GM21515 (cell line): ENCODE data around the gene MAGEB17.
"Not testable (repeated sequence)": the region's sequence is repeated elsewhere in the genome, so short reads cannot be mapped to it uniquely, and the experiment has no call there.

Source experiments
- ATAC-seq: cut with Tn5 transposase; IDR thresholded peaks from one replicate; pipeline ENCODE4 v1.9.1; 2021; ENCODE audit not compliant: unreplicated experiment

The MAGEB17 gene, protein sequence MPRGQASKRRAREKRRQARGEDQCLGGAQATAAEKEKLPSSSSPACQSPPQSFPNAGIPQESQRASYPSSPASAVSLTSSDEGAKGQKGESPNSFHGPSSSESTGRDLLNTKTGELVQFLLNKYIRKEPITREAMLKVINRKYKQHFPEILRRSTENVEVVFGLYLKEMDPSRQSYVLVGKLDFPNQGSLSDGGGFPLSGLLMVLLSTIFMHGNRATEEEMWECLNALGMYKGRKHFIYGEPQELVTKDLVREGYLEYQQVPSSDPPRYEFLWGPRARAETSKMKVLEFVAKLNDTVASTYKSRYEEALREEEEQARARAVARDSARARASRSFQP

GRCh38 chrX:16167181-16167580 is at the start of gene MAGEB17:
Gene MAGEB17 (plus strand): TSS chrX:16167481. CDS start chrX:16170383, 2,902 bp downstream.
- ATAC-seq: no peak

DNA sequence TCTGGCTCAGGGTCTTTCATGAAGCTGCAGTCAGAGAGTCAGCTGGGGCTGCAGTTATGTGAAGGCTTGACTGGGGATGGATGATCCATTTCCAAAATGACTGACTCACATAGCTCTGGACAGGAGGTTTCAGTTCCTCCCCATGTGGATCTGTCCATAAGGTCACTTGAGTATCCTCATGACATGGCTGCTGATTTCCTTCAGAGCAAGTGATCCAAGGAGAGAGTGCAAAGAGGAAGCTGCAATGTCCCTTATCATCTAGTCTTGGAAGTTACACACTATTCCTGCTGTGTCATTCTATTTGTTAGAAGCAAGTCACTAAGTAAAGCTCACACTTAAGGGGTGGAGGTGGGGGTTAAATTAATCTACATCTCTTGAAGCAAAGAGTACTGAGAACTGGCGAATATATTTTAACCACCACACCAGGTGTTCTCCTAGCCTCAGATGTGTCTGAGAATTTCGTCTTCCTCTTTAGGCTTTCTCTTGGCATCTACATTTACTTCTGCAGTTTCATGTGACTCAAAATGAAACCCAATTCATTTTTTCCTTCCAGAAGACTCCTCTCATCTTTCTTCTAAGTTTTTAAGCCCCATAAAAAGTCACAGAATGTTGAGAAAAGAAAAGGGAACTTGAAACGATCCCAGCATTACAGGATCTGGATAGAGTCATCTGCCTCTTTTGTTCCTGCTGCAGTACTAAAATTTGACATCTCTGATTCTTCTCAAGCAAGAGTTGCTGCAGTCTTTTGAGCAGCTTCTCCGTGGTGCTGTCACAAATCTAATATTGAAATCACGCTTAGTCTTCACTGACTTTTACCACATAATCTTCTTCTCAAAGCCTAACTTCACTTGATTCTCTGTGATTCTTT is 47.7 kb upstream of the MAGEB17 start:
- peak; percentile 90 for ATAC-seq

DNA sequence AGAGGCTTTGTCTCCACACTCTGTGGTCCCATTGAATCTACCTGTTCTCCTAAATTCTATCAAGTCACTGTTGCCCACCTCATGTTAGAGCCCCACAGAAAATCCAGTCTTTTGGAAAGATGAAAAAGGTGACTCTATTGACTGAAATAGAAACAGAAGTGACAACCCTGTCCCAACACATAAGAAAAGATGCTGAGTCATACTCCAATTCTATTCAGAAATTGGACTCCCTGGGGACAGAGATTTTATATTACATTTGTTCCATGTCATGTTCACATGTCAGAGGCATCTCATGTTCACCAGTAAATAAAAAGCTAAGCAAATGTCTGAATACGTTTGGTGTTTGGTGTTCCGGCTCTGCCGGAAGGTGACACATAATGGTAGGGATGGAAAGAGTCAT is 46.9 kb upstream of the MAGEB17 start:
- ATAC-seq: no peak

GRCh38 chrX:16123222-16123786 is 44.0 kb upstream of the MAGEB17 start, which contains the start of gene GRPR:
Gene GRPR (plus strand): TSS chrX:16123565. CDS start chrX:16123954, 389 bp downstream.
- ATAC-seq: peak; percentile 51

- no peak for ATAC-seq
These were observed 43.1 kb upstream of the MAGEB17 start for GRCh38 chrX:16124201-16124600.

DNA sequence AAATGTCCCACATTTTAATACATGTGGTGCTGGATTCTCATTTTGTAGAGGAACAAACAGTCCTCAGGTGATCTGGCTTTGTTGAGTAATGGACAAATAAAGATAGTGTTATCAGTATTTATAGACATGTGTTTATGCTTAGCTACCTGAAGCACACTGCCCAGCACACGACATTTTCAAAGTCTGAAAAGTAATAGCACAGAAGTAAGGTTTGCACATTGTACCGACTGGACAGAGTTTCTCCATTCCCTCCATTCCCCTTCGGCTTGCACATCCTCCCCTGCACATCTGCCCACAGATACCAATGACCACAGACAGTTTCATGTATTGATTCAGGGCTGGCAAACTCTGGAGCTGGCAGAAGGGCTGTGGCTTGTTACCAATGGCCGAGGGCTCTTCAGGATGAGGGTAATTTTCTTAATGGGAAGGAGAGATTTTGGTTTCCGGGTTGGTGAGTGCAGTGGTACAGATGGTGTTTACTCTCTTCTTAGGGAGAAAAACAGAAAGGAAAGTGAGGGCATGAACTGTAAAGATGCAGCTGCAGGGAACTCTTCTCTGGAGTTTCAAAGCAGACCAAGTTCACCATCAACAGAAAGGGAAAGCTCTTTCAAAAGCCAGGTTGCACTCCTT is 41.6 kb upstream of the MAGEB17 start:
- no peak for ATAC-seq

DNA sequence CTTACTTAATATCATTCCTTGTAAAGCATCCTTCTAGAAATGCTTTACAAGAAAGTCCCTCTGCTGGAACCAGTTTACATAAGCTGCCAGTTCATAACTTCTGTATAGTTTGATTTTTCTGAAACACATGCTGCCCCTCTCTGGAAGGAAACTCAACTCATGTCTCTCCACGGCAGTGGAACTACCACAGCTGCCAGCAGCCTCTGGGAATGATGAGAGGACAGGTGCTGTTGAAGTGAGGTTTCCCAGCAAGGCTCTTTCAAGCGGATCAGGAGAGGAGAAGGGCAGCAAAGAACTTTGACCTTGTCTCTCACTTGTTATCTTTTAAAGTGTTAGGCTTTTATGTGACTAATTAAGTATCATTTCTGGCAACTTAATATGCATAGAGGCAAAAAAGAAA is 36.6 kb upstream of the MAGEB17 start:
- ATAC-seq: no peak

DNA sequence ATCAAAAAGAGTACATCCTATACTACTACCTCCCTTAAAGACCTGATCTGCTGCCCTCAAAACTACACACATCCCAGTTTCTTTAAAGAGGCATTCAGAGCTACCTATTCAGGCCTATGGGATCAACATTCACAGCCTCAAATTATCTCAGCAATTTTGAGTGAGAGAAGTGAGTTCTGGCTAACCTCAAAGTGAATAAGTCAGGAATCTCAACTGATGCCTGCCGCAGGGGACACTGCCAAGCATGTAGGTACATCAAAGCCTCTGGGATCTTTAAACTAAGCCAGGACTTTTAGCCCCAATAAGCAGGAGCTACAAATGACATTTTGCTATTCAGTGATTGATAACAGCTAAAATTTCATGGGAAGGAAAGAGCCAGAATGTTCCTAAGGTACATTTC is 32.3 kb upstream of the MAGEB17 start:
- ATAC-seq: no peak

DNA sequence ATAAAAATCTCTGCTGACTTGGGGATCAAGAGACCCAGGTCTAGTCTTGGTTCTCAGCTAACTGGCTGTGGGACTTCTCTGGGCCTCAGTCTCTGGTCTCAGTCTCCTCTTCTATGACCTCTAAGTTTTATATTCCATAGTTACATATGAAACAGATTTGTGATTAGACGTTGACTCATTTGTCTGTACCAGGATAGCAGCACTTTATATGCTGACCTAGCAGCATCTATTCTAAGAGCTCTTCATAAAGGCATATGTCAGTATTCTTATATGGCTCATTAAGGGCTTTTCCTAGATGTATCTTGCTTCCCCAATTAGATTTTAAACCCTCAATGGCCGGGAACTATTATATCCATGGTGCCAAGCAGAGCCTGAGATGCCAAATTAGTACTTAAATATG is 31.2 kb upstream of the MAGEB17 start:
- ATAC-seq: no peak

GRCh38 chrX:16137416-16138107 is 29.7 kb upstream of the MAGEB17 start:
- peak; percentile 89 for ATAC-seq

GRCh38 chrX:16138108-16138427 is 29.2 kb upstream of the MAGEB17 start:
- ATAC-seq: peak; percentile 44

DNA sequence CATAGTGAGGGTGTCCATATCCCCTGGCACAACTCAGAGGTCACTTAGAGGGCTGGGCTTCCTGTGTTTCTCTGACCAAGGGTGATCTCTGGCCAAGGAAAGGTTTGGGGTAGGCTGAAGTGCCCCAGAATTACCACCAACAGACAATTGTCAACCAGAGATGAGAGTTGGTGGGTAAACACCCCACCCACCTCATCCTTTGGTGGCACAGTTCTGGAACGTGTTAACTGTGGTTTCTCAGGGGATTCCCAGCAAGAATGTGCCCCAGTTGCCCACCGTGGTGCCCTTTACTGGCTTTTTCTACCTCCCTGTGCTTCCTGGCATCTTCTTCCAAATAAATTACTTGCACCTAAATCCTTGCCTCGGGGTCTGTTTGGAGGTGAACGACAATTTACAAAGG is 26.8 kb upstream of the MAGEB17 start:
- ATAC-seq: no peak

DNA sequence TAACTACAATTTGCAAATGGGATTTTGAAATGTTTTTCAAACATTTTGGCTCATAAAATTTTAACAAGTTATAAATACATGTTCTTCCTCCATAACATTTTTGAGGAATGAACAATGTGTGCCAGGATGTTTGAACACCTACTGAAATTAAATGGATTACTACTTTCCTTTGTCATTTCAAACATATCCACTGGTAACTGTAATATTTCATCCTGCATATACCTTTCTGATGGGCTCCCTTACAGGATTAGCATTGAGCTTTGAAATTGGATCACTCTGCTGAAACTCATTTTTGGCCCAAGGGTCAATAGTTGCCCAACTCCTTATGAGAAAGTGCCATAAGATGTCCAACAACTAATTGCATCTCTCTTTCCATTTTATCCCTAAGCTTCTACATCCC is 26.3 kb upstream of the MAGEB17 start:
- no peak for ATAC-seq

DNA sequence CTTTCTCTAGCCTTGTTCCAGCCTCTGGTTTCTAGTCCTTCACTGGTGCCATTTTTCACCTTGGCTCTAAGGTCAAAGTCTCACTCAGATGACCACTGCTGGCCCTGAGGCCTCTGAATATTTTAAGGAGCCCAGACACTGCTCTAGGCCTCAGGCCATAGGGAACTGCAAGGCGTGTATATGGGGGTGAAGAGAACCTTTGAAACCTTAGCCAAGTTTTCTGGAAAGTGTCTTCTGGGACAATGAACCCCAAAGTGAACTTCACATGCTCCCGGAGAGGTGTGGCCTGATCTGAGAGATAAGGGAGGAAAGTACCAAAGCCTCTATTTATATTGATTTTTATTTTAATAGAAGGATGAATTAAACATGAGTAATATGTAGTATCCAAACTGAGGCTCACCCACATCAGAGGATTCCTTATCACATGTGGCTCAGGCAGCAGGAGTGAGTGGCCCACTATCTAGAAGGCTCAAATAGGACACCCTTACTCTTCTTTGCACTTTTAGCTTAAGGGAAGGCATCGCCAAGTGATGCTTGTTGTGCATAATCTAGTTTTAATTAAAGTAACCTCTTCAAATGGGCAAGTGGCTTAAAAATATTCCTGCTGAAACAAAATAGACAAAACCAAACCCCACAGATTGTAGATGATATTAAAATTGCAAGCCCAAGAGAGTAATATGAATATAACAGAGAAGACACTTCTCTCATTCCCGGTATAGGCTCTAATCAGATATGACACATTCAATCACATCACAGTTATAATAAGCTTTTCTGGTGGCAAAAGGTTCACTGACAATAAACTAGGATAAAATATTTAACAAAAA is 25.6 kb upstream of the MAGEB17 start:
- ATAC-seq: no peak

- ATAC-seq: no peak
These were observed 25.1 kb upstream of the MAGEB17 start for GRCh38 chrX:16142246-16142558.

DNA sequence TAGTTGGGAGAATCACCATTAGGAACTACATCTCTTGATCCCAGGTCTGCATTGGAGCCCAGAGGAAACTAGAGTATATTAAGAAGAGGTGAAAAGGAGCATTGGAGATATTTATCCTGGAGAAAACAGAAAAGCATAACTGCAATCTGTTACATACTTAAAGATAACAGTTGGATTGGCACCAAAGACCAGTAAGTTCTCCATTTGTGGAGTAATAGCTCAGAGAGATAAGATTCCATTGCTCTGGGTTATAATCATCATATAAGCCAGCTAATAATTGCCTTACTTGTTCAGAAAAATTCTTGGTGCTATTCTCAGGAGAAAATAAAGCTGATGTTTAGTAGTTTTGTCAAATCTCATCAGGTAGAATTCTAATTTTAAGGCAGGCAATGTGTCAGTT is 23.3 kb upstream of the MAGEB17 start:
- no peak for ATAC-seq

DNA sequence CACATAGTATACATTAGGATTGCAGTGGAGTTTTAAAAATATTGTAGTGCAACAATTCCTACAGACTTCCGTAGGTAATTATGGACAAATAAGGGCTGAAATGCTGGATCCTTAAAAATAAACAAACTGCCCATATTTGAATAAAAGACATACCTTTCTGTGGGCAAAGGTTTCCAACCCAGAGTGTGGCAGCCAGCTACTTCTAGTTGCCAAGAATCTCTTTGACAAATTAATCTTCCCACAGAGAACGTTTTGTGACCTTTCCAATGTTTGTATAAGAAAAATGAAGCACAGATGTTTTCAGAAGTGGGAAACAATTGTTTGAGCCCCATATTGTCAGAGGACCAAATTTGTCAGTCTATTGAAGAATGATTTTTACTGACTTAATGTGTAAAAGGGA is 22.9 kb upstream of the MAGEB17 start:
- ATAC-seq: no peak

DNA sequence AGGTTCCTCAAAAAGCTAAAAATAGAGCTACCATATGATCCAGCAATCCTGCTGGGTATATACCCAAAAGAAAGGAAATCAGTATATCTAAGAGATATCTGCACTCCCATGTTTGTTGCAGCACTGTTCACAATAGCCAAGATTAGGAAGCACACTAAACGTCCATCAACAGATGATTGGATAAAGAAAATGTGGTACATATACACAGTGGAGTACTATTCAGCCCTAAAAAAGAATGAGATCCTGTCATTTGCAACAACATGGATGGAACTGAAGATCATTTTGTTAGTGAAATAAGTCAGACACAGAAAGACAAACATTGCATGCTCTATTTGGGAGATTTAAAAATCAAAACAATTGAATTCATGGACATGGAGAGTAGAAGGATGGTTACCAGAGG is 22.2 kb upstream of the MAGEB17 start:
- not testable (repeated sequence) for ATAC-seq

DNA sequence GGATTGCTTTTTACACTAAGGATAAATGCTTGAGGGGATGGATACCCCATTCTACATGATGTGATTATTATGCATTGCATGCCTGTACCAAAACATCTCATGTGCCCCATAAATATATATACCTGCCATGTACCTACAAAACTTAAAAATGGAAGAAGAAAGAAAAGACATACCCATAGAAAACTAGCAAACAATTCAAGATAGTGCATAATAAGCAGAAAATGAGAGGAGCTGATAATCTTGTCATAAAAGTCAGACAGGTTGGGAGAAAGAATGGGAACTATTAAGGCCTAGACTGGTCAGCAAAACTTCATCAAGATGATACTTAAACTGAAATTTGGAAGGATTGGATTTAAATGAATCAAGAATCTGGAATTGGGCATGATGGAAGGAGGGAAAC is 21.6 kb upstream of the MAGEB17 start:
- ATAC-seq: no peak

- no peak for ATAC-seq
These were observed 18.4 kb upstream of the MAGEB17 start for GRCh38 chrX:16148896-16149295.
